ENCODE results near the gene CSNK1A1L.

Gene CSNK1A1L

DNA sequence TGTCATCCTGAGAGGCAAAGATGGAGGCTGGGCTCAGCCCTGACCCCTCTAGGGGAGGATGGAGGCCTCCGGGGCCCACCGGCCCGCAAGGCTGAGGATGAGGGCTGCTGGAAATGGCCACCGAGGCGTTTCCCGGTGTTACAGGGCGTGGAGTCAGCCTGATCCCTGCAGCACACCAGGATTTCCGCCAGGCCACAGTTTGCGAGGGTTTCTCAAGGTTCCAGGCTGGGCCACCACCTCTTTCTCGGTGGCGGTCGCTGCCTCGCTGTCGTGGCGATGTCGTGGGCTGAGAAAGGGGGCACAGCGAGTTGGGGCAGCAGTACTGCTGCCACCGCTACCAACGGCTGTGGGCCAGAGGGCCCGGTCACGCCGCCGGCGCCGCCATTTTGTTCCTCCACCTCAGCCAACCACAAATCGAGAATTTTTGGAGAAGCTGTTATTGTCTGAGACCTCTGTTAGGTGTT is at the start of gene CSNK1A1L:
Gene CSNK1A1L, minus strand, starts transcription at position 414 of the 464 bp plus-strand sequence. Its CDS starts 408 bp downstream, at position 6.
- DNase-seq (ENCODE audit: low read depth): no peak

DNA sequence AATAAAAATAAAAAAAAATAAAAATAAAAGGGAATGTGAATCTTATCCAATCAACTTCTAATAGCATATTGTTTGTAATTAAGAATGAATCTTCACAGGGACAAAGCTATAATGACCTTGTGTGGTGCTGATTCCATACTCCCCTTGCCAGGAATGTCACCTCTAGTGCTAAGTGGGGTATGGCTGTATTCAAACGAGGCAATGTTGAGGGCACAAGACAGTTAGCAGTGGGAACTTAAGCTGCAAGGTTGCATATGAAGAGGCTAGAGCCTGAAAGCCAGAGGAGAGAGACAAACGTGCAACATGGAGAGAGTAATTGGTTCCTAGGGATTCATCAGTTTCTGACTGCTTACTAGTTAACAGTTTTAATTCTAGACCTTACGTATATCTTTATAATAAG is 43.9 kb upstream of the CSNK1A1L start:
- no peak for DNase-seq (ENCODE audit: low read depth)

DNA sequence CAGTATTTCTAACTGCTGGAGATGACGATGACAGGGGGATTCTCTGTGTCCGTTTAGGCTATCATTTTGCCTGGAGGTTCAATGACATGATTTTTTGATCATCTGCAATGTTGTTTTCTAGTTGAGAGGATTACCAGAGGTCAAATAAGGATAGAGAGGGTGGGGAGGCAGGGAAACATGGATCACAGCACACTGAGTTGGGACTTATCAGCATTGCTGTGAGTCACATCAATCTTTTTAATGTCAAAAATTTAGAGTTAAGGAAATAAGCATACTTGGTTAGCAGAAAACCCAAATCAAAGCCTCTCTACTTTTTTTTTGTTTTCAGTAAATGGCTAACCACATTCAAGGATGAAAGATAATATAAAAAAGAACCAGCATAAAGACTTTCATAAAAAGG is 43.0 kb upstream of the CSNK1A1L start:
- DNase-seq (ENCODE audit: low read depth): no peak

DNA sequence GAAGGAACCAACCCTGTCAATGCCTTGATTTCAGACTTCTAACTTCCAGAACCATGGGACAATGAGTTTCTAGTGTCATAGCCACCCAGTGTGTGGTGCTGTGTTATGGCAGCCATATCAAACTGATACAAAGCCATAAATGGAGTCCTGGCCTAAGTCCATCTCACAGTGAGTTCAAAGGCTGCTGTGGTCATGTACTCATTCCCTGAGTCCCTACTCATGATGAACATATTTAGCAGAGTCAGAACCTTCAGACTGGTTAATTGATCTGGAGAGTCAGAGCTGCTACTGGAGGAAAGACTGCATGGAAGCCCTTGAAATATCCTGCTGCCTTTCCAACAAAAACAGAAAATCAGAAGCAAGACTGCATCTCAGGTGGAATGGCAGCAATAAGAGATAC is 39.2 kb upstream of the CSNK1A1L start:
- DNase-seq (ENCODE audit: low read depth): no peak

DNA sequence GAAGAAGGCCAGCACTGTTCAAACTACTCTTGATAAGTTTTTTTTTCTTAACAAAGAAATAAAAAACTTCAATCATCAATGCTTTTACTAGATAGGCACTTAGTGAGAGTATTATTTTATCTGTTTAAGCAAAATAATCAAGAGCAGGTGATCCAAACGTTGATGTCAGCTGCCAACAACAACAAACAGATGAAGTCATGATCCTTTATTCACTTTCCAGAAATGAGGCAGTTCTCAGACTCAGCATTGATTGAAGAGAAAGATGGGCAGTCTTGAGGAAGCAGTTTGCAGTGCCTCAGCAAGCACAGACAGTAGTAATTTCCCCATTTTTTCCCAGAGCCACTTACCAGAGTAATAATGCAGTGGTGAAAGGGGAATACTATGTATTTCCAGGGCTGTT is 38.4 kb upstream of the CSNK1A1L start:
- no peak for DNase-seq (ENCODE audit: low read depth)

DNA sequence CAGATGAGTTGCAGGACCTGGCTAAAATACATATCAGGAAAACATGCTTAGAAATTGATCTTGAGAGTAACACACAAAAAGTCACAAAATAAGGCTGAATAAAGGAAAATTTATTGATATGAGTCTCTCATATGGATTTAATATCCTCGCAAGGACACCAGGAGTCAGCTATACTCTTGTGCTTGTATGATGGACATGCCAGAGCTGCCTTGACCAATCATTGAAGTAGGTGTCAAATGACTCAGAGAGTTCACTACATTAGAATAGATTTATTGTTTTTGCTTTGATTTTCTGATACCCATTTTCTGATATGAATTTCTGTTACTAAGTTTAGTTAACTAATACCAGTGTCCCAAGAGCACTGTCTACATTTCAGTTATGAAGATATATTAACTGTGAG is 37.4 kb upstream of the CSNK1A1L start:
- DNase-seq (ENCODE audit: low read depth): no peak

DNA sequence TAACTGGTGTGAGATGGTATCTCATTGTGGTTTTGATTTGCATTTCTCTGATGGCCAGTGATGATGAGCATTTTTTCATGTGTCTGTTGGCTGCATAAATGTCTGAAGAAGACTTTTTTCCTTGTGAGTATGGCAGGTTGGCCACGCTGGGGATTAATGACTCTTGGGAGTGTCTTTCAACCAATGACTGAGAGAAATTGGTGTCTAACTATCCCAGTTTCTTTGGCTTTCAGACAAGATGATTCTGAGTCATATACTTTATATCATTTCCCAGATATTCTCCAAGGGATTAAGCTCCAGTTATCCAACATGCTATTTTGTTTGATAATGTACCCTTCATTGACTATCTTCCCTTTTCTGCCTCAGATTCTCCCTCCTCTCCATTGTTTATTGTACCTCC is 35.5 kb upstream of the CSNK1A1L start:
- no peak for DNase-seq (ENCODE audit: low read depth)

DNA sequence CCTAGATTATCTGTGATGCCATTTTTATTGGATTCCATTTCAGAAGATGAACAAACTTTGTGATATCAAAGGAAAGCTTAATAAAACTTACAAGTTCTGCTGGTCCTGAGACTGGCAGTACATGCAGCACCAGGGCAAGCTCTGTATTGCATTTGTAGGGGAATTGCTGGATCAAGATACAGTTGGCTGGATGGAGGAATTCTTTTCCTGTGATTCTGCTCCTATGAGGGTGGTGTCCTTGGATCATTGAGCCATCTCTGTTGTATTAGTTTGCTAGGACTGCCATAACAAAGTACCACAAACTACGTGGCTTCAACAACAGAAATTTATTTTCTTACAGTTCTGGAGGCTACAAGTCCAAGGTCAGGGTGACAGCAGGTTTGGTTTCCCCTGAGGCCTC is 33.9 kb upstream of the CSNK1A1L start:
- no peak for DNase-seq (ENCODE audit: low read depth)

DNA sequence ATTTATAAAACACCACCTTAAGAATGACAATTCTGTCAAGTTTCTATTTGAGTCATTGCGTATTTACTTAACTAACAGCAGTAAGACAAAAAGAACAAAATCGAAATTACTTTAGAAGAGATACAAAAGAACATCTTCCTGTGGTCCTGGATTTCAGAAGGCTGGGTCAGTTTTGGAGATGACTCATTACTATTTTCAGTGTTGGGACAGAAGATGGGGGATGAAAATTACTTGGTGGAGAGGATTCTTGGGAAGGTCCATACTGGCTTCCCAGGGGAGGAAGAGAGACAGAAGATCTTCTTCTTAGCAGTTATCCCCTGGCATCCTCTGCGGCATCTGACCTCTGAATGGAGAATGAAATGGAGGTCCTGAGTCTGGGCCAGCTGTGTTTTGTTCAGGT is 33.5 kb upstream of the CSNK1A1L start:
- DNase-seq (ENCODE audit: low read depth): no peak

DNA sequence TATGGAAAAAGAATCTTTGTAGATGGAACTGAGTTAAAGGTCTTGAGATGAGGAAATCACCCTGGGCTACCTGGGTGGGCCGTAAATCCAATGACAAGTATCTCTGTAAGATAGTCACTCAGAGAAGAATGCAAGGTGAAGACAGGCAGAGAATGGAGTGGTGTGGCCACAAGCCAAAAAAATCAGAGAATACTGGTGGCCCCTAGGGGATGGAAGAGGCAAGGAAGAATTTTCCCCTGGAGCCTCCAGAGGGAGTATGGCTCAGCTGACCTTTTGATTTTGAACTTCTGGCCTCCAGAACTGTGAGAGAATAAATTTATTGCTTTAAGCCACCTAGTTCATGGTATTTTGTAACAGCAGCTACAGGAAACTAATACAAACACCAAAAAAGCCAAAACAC is 32.7 kb upstream of the CSNK1A1L start:
- DNase-seq (ENCODE audit: low read depth): no peak

DNA sequence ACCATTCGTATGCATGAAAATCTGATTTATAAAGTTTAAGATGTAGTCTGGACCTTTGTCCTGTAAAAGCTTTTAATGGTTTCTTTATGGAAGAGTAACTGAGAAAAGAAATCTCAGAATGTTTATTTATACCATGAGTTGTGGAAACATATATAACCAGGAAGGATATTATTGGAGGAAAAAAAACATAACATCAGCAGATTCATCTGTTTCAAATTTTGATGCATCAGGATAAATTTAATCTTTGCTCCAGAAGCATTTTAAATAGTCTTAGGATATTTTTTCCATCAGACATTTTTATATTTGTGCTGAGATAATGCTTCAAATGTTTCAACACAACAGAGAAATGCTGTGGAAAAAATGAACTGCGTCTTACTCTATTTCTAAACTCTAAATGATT is 31.2 kb upstream of the CSNK1A1L start:
- DNase-seq (ENCODE audit: low read depth): no peak

DNA sequence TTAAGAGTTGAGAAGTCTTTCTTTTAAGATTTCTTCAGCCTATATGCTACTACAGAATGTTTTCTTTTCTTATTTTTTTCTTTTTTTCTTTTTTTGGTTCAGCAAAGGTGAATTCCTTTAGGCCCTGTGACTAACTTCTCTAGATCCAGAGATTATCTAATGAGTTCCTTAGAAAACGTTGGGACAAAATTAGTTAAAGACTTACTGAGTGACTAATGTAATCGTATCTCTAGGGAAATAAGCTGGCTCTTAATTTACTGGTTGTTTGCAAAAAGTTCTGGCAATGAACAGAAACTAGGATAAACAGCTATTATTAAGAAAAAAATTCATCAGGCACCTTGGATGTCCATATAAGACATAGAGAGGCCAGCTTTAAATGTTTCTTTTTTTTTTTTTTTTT is 30.7 kb upstream of the CSNK1A1L start:
- no peak for DNase-seq (ENCODE audit: low read depth)

DNA sequence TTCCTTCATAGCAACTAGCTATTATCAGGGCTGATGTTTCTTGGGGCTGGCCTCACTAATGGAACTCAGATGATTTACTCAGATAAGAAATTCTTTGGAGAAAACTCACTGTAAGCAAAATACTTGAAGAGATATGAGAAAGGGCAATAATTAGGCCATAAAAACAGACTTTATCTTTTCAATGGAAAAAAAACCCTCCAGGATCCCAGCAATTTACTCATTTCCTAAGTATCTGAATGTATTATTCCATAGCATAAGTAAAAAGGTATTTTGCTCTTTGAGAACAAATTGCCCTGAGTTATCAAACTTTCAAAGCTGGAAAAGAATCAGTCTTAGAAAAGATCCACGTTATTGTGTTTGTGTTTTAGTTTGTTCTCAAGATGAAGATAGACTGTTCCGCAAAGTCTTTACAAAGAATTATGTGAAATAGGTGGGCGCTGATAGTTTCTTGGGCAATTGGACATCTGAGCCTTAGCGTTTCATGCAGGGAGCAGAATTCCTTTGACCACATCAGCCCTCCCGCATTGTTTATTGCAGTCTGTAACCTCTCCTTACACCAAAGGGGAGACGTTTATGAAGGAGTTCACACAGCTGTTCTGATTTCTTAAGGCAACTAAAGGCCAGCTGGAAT is 29.1 kb upstream of the CSNK1A1L start:
- DNase-seq (ENCODE audit: low read depth): no peak

DNA sequence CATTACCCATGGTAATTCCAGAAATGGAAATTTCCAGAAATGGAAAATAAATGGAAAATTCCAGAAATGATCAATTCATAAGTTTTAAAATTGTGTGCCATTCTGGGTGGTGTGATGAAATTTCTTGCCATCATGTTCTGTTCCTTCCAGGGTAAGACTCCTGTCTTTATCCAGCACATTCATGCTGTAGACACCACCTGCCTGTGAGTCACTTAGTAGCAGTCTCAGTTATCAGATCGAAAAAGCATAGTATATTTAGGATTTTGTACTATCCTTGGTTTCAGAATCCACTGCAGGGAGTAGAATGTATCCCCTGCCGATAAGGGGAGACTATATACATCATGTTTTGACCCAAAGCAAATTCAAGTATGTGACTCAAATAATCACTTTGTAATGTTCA is 26.7 kb upstream of the CSNK1A1L start:
- DNase-seq (ENCODE audit: low read depth): no peak

DNA sequence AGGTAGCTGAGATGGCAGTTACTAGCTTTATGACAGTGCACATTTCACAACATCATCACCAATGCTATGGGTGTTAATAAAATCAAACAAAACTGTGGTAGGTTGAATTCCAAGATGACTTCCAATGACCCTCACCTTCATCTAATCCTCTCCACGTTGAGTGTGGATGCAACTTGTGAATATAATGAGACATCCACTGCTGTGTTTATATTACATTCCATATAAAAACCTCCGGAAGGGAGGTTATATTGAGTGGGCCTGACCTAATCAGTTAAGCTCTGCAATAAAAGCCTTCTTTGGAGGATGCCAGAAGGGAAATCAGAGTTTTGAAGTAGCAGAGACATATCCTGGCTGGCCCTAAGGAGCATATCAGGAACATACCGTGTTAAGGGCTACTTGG is 25.6 kb upstream of the CSNK1A1L start:
- DNase-seq (ENCODE audit: low read depth): no peak

DNA sequence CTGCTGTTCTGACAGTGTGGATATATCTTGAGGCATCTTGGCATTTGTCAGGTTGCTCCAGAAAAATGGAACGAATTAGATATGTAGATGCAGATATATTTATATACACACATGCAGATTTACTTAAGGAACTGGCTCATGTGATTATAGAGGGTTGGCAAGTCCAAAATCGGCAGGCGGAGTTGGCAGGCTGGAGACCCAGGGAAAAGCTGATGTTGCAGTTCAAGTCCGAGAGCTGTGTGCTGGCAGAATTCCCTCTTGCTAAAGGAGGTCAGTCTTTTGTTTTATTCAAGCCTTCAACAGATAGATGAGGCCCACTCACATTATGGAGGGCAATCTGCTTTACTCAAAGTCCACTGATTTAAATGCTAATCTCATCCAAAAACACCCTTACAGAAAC is 24.4 kb upstream of the CSNK1A1L start:
- DNase-seq (ENCODE audit: low read depth): no peak

DNA sequence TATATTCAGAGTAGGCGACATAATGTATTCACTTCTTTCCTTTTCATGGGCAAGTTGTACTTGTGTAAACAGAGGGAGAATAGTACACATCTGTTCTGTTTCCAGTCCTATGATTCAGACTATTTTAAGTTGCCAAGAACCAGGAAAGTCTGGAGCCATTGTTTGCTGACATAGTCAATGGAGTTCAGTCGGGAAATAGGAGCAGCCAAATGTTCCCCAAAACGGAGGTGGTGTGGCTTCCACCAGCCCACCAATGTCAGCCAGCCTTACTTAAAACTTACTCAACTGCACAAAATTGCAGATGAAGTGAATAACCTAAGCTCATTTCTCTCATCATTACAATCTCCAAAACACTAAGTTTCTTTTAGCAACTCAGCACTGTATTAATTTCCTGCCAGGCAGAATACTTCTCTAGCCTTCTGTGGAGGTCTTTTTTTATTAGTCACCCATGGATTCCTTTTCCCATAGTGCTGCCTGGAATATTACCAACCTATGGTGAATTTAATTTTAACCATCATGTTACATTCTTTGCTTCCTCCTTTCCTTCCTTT is 22.3 kb upstream of the CSNK1A1L start:
- no peak for DNase-seq (ENCODE audit: low read depth)

DNA sequence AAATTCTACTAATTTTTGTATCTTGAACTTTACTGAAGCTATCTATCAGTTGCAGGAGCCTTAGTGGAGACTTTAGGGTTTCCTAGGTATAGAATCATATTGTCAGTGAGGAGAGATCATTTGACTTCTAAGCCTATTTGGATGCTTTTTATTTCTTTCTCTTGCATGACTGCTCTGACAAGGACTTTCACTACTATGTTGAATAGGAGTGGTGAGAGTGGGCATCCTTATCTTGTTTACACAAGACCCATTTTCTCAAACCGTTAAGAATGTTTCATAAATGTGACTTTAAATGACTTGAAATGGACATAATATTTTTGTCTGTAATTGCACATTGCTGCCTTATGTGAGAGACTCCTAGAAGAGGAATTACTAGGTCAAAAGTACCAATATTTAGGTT is 17.9 kb upstream of the CSNK1A1L start:
- no peak for DNase-seq (ENCODE audit: low read depth)

DNA sequence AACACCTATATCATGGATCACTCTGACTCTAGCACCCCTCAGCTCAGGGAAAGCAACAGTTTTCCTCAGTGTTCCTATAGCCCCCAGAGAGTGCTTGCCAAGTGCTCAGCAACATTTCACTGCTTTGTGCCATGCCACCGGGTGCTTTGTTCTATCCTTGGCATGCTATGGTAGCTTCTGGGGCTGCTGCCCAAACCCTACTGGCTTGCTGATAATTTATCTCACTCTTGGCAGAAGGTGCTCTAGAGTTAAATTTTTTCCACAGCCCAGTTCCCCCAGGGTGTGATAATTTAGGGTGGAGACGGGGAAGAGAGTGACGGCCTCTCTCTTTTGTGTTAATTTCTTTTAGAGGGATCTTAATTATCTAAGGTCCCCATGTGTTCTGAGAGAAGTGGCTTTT is 12.6 kb upstream of the CSNK1A1L start:
- no peak for DNase-seq (ENCODE audit: low read depth)

DNA sequence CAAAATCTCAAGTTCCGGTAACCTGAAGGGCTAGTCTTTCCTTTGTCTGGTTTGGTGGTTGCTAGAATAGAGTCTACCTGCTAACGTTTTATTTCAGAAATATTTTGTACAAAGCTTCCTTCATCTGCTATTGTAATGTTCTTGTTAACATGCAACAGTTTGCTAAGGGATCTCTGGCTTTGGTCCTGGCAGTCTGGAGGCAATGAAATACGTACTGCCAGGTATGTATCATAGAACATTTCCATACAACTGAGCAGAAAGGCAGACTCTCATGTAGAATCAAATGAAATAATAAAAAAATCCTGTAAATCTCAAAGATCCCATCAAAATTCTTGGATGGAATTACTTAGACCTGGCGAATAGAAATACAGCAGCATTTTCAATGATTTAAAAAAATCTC is 8.8 kb upstream of the CSNK1A1L start:
- DNase-seq (ENCODE audit: low read depth): no peak

DNA sequence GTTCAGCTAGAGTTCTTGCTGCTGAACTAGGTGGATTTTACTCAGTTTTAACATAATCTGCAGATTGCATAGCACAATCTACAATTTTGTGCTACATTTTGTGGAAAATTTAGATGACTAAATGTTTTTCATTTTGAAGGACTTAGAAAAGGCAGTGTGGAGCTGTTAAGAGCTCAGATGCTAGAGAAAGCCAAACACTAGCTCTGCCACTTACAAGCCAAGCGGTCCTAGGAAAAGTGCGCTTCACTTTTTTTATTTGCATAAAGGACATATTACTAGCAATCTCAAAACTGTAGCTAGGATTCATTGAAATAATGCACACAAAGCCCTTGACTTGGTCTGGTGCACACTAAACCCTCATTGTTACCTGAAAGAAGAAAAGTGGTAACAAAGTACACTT is 8.1 kb upstream of the CSNK1A1L start:
- DNase-seq (ENCODE audit: low read depth): no peak

DNA sequence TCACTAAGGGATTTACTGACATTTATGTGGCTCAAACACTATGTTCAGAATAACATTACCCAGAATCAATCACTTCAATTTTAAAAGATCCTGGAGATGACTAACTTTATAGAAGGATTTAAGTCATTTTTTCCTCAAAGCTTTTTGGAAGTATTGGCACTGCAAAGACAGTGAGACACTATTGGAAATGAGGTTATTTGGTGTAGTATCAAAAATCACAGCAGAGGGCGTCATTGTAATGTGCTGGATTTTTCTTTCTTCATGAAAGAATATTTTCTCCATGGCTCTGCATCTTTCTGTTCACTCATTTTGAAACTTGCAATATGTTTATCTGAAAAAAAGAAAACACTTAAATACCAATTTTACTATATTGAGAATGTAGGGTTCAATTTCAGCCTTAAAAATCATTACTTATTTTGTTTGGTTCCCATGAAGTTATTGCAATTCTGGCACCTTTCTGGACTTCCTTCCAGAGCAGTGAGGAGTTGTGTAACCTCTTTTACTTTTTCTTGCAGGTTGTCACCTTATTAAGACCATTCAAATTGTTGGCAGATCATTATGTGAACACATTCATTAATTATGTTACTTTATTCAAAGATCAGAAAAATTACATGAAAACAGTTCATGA is 3.7 kb upstream of the CSNK1A1L start:
- DNase-seq (ENCODE audit: low read depth): no peak

DNA sequence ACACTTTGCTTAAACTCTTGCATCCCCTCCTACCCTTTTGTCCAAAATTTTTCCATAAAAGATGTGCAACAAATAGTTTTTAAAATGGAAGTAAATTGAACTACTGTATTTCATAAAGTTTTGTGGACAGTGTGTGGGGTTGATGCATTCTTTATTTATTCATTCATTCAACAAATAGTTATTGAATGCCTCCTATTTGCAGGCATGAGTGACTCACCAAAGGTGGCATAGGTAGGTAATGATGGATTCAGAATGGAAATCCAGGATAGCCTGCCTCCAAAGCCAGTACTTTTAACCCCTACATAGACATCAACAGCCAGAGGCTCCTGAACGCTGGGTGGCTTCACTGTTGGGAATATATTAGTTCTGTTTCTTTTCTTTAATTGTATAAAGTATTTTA is 2.4 kb upstream of the CSNK1A1L start:
- DNase-seq (ENCODE audit: low read depth): no peak

DNA sequence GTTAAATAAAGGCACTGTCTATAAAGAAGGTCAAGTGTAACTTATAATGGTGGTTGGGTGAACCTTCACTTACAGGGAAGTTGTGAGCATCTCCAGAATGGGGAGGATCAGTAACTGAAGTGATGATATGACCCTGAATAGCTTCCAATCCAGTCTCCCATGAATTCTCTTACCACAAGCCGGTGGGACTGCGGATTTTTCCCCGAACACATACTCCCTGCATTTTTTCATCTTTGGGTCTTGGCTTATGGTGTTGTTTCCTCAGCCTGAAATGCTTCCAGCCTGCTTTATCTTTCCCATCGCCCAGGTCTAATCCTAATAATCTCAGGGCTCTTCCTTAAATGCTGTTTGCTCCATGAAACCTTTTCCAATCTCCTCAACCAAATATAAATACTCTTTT is 2.0 kb upstream of the CSNK1A1L start:
- no peak for DNase-seq (ENCODE audit: low read depth)
